GM21576 (cell line): ENCODE data around the gene MBTD1.
"Not testable (repeated sequence)": the region's sequence is repeated elsewhere in the genome, so short reads cannot be mapped to it uniquely, and the experiment has no call there.

Experiments
- ATAC-seq: cut with Tn5 transposase; IDR thresholded peaks from one replicate; pipeline ENCODE4 v1.9.1; 2021; ENCODE audit warnings: mild to moderate bottlenecking, moderate library complexity; ENCODE audit not compliant: unreplicated experiment

MBTD1 gene

GRCh38 chr17:51191895-51192294 is 68.0 kb downstream of the MBTD1 start:
- ATAC-seq: no peak

- no peak for ATAC-seq
Observed at GRCh38 chr17:51189628-51190027, 70.2 kb downstream of the MBTD1 start.

GRCh38 chr17:51189162-51189561 is 70.7 kb downstream of the MBTD1 start:
- ATAC-seq: no peak

GRCh38 chr17:51188271-51188833 is 71.5 kb downstream of the MBTD1 start:
- no peak for ATAC-seq

GRCh38 chr17:51185763-51186332 is 74.0 kb downstream of the MBTD1 start:
- no peak for ATAC-seq

GRCh38 chr17:51184124-51184523 is 75.7 kb downstream of the MBTD1 start:
- no peak for ATAC-seq

GRCh38 chr17:51180486-51180885 is 79.4 kb downstream of the MBTD1 start:
- ATAC-seq: no peak

- ATAC-seq: not testable (repeated sequence)
Observed at GRCh38 chr17:51172030-51172429, 87.8 kb downstream of the MBTD1 start.

GRCh38 chr17:51170736-51171135 is 89.1 kb downstream of the MBTD1 start:
- no peak for ATAC-seq

GRCh38 chr17:51169340-51169739 is 90.5 kb downstream of the MBTD1 start:
- ATAC-seq: no peak

- peak; percentile 50 for ATAC-seq
Observed at GRCh38 chr17:51166987-51167931, 92.6 kb downstream of the MBTD1 start.

GRCh38 chr17:51166198-51166986 is 93.5 kb downstream of the MBTD1 start, which contains the start of gene NME2:
NME2 (plus strand) TSS chr17:51166411; CDS start chr17:51166831, 420 bp downstream.
- ATAC-seq: peak; percentile 72

GRCh38 chr17:51165680-51166197 is 94.1 kb downstream of the MBTD1 start:
- ATAC-seq: peak; percentile 15

GRCh38 chr17:51164911-51165679 is 94.8 kb downstream of the MBTD1 start:
- ATAC-seq: no peak

- no peak for ATAC-seq
Observed at GRCh38 chr17:51161541-51161940, 98.3 kb downstream of the MBTD1 start.

- ATAC-seq: no peak
Observed at GRCh38 chr17:51159604-51160003, 100.2 kb downstream of the MBTD1 start.

GRCh38 chr17:51155416-51155815 is 104.4 kb downstream of the MBTD1 start:
- ATAC-seq: no peak

- no peak for ATAC-seq
Observed at GRCh38 chr17:51154176-51154575, 105.7 kb downstream of the MBTD1 start.

GRCh38 chr17:51153210-51154072 is 106.4 kb downstream of the MBTD1 start, which contains the start of gene NME1:
NME1 (plus strand) TSS chr17:51153559; CDS start chr17:51155655, 2,096 bp downstream.
- ATAC-seq: peak; percentile 92
